Amniotic epithelial cell (primary cell): ENCODE results near the gene HIVEP2.

Source experiments
- DNase-seq: peaks from one replicate; pipeline ENCODE4 v3.0.0-alpha.2; 2010; ENCODE audit warnings: low read depth

The HIVEP2 gene

GRCh38 chr6:142857796-142858555 lies 87.0 kb downstream of the HIVEP2 start:
- no peak for DNase-seq

DNA sequence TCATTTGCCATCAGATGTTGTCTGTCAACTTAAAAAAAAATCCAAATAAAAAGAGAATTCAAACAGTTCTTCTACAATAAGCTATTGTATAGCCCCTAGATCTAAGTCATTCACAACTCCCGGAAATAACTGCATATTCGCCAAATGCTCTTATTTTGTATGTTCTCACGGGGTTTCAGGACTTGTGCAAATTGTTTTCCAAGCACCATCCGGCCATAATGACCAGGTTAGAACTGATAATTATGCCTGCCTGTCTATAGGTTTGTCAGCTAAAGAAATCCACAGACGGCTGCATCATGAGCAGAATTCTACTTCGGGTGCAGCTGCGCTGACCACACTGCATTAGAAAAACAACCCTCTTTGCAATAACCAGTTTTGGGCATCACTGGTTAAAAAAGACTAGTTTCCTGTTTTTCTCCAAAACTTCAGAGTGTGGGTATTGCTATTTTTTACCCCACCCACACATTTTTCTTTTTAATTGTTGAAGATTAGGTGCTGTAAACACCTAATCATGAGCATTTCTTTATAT lies 87.7 kb downstream of the HIVEP2 start:
- DNase-seq = no peak

DNA sequence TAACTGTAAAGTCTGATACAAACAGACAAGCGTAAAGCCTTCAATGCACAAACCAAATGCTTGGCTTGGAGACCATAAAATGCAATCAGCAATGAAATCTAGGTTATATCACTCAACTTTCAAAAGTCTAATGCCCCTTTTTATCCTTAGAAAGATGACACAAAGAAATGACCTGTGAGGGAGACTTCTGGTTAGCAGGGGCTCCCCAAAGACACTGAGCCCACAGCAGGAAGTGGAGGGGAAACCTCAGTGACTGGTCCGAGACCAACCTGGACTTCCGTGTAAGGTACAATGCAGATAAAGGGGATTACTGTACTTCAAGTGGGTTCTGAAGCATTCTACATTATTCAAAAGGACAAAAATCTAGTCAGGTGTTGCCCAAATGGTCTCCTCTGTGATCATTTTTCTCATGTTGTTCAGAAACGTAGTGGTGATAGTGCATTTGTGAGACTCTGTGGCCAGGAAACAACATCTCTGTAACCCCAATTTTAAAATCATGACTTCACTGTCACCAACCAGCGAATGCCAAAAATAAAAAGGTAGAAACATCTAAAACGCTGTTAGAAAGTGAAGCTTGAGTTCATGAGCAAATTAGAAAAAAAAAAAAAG lies 88.2 kb downstream of the HIVEP2 start:
- DNase-seq = no peak

DNA sequence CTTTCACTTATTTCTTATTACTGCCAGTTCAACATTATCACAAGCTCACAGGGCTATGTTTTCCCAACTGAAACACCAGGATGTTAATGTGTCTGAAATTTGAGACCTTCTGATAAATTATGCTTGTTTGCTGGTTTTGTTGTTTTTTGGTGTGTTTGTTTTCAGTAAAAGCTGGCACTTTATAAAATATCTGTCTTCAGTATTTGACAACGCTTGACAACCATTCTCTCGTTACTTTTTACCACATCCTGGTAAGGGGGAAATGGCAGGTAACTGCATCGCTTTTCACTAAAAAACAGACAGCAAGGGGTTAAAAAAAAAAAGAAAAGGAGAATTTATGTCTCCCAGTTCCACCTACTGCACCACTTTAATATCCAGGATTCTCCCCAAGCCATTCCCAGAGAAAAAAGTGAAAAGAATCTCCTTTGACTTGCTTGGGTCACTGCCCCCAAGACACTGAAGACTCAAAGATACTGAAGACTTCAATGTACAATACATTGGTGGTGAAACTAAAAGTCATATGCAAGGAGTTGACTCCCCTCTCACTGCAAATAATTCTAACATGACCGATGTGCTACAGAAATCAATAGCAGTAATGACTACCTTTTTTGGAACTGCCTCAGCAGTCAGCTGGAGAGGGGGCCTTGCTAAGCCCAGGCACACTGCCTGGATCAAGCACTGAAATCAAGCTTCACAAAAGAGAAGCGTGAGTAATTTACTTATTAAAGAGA lies 88.9 kb downstream of the HIVEP2 start:
- DNase-seq = no peak

DNA sequence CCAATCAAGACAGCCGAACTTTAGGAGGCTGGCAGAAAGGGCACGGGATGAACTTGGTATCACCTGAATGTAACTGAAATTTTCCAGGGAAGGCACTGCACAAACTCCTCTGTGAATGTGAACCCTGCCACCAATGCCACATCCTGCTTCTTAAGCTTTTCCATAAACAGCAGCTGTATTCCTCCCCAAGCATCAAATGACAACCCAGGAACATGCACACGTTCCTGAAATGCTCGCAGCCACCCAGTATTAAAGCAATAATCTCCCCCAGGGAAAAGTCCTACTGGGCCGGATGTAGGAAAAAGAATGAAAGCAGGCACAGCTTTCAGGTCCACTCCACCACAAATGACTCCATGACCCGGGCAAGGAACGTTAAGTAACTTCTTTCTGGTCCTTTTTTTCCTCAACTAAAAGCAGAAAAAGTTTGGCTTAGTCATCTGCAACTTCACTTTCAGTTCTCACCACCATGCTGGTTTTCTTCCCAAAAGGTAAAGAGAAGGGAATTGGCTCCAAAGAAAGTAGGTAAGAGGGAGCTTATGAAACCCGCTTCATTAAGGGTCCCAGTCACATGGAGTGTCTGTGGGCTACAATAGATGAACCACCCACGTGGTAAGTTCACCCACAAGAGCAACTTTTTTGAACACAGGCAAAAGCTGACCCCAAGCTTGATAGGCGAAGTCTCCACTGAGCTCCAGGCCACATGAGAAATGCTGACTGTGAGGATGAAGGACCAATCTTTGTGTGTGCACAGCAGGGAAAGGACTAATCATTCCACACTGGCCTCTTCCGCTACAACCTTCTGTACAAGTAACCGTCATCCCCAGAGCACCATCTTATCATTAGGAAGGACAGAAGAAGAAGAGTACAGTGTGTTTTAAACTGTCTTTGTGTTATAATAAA lies 90.1 kb downstream of the HIVEP2 start:
- no peak for DNase-seq

DNA sequence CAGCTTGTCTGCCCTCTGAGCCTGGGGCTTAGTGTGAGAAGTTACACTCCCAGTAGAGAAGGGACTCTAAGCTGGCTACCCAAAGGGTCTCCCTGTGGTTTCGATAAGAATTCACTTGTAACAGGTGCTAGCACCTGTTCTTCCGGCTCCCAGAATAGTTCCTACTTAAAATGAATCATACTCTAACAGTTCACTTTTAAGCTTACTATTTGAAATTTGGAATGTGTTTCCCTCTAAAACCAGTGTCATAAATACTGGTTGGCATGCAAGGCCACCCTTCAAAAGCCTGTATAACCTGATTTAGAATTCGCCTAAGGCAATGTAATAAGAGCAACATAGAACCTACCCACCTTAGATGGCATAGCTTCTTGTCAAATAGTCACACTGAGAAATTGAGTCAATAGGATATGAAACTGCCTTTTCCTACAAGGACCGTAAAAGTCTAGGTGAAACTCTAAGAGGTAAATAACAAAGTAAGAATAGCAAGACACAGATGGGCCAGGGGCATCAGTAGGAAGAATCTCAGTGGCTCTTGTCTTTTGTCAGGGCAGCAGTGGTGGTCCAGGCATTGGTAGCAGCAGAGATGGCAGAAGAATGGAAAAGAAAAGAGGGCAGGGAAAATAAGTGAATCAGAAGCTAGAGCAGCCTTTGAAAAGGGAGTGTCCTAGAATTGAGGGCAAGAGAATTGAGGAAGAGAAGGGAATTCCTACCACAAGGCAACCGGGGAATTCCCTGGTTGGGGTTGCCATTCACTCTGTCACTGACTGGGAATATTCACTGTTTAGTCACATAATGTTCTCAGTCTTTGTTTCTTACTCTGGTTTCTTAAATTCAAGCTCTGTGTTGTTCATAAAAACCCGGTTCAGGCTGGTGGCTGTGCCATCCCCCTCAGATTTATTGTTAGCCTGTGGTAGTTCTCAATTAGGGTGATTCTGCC lies 91.5 kb downstream of the HIVEP2 start:
- peak; percentile 55 for DNase-seq

DNA sequence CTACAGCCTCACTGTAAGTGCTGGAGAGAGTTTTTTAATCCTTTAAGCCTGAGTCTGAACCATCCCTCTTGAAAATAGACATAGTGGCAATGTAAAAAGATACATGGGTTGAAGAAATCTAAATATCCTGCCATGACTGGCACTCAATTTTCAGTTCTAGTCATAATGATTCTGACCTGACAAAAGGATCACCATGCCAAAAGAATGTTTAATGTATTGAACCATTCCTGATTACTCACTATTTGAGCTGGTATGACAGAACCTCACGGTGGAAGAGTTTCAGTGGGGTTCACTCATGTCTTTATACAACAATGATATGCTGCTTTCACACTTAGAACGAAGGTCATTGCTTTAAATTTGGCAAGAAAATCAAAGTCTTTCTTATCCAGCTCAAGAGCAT lies 93.4 kb downstream of the HIVEP2 start:
- no peak for DNase-seq

- DNase-seq = peak; percentile 56
These were observed 94.1 kb downstream of the HIVEP2 start for GRCh38 chr6:142850679-142851423.

DNA sequence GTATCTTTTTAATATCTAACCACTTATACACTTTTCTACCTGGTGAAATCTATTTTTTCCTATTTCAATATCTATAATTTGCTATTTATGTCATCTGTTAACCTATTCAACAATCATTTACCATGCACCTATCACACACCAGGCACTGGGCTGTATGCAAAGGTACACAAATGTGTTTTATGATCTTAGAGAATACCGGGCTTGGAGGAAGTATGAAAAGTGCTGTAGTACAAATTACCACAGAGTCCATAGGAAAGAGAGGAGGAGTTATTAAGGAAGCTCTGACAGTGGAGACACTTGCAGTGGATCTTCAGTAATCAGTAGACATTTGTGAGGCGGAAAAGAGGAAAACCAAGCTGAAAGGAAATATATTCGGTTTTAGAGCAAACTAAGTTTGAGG lies 96.0 kb downstream of the HIVEP2 start:
- DNase-seq = no peak

- DNase-seq = no peak
These were observed 96.8 kb downstream of the HIVEP2 start for GRCh38 chr6:142848156-142848555.

DNA sequence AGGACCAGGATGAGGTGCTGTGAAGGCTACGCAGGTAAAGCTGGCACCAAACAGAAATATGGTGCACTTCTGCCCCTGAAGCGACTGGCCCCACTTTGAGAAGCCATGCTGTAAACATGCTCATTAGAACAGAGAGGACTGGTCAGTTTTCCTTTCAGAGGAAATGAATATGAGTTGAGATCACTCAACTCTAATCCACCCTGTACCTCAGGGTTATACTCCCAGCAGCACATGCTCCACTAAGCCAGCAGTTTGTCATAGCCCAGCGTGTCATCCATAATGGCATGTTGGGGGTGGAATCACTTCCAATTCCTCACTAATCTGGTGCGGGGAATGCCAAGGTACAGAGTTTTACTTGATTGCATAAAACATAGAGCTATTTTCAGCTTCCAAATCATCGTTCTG lies 98.1 kb downstream of the HIVEP2 start:
- peak; percentile 100 for DNase-seq

GRCh38 chr6:142846459-142846831 lies 98.5 kb downstream of the HIVEP2 start:
- DNase-seq = peak; percentile 95

DNA sequence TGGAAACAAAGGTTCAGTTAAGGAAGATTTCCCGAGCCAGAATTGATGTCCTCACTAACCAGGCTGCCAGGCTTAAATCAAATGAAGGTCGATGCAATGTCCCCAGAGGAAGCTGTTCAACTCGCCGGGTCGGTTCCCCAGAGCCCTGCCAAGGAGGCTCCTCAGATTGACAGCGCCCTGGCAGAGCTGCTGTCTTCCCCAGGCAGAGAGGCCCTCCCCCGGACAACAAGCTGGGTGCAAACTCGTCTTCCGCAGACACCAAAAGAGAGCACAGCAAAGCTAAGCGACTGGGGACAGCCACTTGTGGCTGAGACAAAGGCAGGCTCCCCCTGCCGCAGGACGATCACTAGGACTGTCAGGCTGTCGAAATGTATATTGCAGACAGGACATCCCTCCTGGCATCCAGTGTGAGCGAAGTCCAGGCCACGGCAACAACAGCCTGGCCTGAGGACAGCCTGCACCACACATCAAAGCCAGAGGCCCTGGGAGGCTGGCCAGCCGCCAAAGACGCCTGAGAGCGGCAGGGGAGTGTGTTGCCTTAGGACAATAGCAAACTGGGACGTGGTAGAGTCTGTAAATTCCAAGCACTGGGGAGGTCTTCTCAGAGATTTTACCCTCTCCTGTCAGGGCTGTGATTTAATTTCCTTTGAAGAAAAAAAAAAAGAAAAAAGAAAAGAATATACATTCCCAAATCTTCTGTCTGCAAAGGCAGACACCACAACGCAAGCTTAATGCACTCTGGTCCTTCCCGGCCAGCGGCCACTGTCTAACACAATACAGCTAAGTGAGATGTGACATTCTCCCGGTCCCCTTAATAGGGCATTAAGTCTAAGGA lies 99.1 kb downstream of the HIVEP2 start:
- DNase-seq = peak; percentile 76

DNA sequence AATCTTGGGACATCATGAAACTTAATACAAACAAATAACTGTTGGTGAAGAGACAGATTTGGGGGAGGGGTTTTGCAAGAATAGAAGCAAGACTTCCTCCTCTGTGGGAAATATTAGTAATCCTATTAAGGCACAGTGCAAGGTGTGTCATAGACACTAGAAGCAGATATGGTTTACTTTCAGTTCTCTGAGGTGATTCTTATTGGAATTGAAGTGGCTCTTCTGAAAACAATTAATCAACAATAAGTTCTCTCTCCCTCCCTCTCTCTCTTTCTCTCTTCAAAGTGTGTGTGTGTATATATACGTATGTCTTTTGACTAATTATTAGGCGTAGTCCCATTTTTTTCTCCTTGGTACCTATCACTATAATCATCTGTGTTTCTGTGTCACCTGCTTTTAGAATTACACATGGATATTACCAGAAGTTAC lies 99.8 kb downstream of the HIVEP2 start:
- DNase-seq = no peak

DNA sequence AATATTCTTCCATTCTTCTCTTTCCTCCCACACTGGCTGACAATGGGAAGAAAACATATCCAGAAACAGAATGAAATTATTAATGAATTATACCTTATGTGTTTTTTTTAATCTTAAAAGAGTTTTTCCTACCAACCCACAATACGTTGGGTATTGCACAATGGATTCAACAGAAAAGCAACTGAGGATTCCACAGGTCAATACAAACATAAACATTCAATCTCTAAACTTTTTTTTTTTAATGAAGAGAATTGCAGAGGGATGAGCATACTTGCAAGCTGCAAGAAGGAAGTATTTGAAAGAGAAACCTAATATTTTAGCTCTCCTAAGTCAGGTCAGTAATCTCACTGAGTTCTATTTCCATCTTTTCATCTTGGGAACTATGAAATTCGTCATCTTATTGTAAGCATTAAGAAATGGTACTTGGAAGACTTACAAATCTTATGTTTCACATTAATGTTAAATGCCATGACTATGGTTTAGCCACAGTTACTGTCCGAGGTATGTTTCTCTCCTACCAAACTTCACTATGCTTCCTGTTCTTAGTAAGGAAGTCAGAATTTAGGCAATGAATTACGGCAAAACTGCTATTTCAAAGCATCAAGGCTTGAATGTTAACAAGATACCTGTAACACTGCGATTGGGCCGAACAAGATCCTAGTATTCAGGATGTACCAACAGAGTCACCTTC lies 100.8 kb downstream of the HIVEP2 start:
- DNase-seq = peak; percentile 50

DNA sequence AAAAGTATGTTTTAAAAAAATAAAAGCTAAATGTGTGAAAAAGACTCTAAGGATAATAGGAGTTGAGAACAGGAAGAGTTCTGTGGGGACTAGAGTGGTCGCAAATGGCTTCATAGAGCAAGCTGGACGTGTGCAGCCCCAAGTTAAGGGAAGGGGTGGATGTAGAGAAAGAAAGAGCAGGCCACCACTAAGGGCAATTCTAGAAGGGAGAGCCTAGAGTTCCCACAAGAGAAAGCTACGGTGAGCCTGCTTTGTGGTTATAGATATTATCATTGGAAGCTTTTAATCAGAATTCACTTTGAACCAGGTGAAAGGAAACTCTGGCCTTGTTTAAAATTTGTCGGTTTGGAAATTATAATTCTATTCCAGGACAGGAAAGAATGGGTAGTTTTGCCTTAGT lies 101.6 kb downstream of the HIVEP2 start:
- DNase-seq = no peak

GRCh38 chr6:142842418-142843261 lies 102.3 kb downstream of the HIVEP2 start:
- DNase-seq = peak; percentile 69

DNA sequence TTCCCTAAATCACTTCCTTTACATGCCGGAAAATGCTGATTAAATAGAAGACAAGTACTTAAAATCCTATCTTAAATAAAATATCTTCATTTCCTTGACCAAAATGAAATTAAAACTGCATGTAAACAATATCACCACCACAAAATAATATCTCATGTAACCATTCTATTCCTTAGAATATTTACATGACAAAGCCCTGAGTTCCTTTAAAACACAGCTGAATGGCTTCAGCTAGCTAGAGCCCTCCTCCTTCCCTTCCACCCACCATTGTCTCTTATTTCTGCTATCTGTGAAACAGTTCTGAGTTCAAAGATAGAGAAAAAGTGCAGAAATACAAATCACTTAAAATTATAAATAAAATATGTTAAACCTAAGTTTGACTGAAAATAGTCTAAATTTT lies 103.1 kb downstream of the HIVEP2 start:
- DNase-seq = no peak
